SK-N-MC (cell line): Measurements from ENCODE around the gene ZNF624.

ENCODE experiments used
- DNase-seq: peaks from one replicate; pipeline ENCODE4 v3.0.0-alpha.2; 2011; ENCODE audit warnings: low read depth, low spot score
- H3K27ac ChIP-seq: fragments of 200-600 bp; sonication (generic); 2 replicates; pipeline ENCODE4 v1.5.1; 2016; ENCODE audit warnings: mixed run types
- H3K36me3 ChIP-seq: fragments of 200-600 bp; sonication (generic); 2 replicates; pipeline ENCODE4 v1.6.1; 2017; ENCODE audit warnings: antibody characterized with exemption, low read length, mixed read lengths; ENCODE audit not compliant: insufficient read depth
- H3K4me3 ChIP-seq: fragments of 200-600 bp; sonication (generic); 2 replicates; pipeline ENCODE4 v1.5.1; 2016
- H3K9ac ChIP-seq: fragments of 200-600 bp; sonication (generic); 2 replicates; pipeline ENCODE4 v1.8.0; 2017; ENCODE audit warnings: mixed run types, mixed read lengths; ENCODE audit not compliant: insufficient read length
- H3K9me3 ChIP-seq: fragments of 200-600 bp; sonication (generic); 2 replicates; pipeline ENCODE4 v1.6.1; 2017; ENCODE audit warnings: low read depth, mild to moderate bottlenecking, antibody characterized with exemption, low read length, moderate library complexity, mixed read lengths
- EZH2 ChIP-seq: fragments of 200-600 bp; sonication (generic); IDR thresholded peaks from one replicate; pipeline ENCODE4 v1.6.1; 2017; ENCODE audit warnings: antibody characterized with exemption
- FOXP2 ChIP-seq: optimal IDR thresholded peaks from 2 replicates; pipeline ENCODE3; 2011; ENCODE audit warnings: mild to moderate bottlenecking, moderate library complexity; ENCODE audit not compliant: insufficient read depth; ENCODE audit errors: extremely low read length, control extremely low read depth
- POLR2AphosphoS5 ChIP-seq: IDR thresholded peaks from 2 replicates; pipeline ENCODE4 v1.6.1; 2012; ENCODE audit warnings: mild to moderate bottlenecking, low read depth, low read length, borderline replicate concordance

ZNF624 gene

DNA sequence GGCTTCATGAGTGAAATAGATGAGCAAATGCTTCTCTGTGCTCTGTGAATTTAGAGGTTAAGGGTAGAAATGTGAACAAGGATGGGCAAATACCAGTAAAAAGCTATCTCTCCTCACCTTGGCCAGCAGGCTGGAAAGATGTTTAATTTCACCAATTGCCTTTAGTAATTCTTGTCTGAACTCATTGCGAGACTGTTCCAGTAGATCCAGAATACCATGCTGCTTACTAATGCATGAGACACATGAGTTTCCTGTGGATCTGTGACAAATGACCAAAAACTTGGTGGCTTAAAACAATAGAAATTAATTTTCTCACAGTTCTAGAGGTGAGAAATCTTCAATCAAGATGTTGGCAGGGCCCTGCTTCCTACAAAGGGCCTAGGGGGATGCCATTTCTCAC lies 9.3 kb upstream of the ZNF624 start:
- no peak overlapping the region for H3K9ac ChIP-seq
- no peak overlapping the region for H3K4me3 ChIP-seq
- no peak overlapping the region for H3K27ac ChIP-seq
- H3K9me3 ChIP-seq = no peaks in the 10 kb centered on the region
- DNase-seq = no peak
- no peaks in the 10 kb centered on the region for H3K36me3 ChIP-seq
- TF ChIP-seq POLR2AphosphoS5 = no peak
- TF ChIP-seq FOXP2 = no peak
- no peak for TF ChIP-seq EZH2

DNA sequence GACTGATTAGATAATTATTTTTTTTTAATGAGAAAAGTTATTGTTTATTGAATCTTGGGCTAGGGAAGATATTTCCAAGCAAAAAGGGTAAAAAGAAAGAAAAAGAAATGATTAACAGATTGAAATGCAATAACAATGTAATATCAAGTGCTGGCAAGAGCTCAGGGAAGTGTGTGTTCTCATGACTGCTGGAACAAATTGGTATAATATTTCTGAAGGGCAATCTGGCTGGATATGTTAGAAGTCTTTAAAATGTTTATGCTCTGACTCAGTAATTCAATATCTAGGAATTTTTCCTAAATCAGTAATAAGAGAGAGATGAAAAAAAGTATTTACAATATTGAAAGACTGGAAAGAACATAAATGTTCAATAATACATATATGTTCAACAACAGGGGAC lies 7.6 kb upstream of the ZNF624 start:
- no peaks in the 10 kb centered on the region for H3K9me3 ChIP-seq
- no peak overlapping the region for H3K4me3 ChIP-seq
- DNase-seq = no peak
- no peaks in the 10 kb centered on the region for H3K36me3 ChIP-seq
- no peak overlapping the region for H3K9ac ChIP-seq
- H3K27ac ChIP-seq = no peak overlapping the region
- TF ChIP-seq EZH2 = no peak
- no peak for TF ChIP-seq POLR2AphosphoS5
- TF ChIP-seq FOXP2 = no peak

DNA sequence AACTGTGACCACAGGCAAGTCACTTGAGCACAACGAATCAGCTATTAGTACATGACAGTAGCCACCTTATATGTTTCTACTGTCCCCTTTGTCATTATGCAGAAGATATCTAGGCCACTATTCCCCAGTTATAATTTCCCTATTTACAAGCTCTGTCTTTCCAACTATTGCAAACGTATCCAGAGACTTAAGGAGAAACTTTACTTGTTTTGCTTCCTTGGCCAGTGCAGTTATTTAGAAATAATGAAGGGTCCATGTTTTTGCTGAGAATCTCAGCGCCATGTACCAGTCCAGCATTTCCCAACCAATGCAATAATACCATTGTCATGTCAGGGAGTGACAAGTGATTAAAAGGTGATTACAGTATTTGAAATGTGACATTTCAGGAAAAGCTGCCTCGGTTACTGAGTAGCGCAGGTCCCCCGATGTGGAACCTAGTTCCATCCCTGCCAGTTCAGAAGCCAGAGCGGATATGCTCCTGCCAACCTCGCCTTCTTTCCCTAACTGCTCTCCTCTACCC lies 743 bp downstream of the ZNF624 start:
- H3K27ac ChIP-seq = 0 out of 2 replicates have a peak overlapping the region, but pooled peaks have one; percentile 42
- peaks cover 12% of the 10 kb centered on the region for H3K36me3 ChIP-seq
- DNase-seq = no peak
- no peak for TF ChIP-seq EZH2
- no peak for TF ChIP-seq POLR2AphosphoS5
- no peak for TF ChIP-seq FOXP2
- no peaks in the 10 kb centered on the region for H3K9me3 ChIP-seq
- peak overlapping the region; percentile 96 for H3K9ac ChIP-seq
- H3K4me3 ChIP-seq = peak overlapping the region; percentile 97

GRCh38 chr17:16652252-16652651 lies 1.4 kb downstream of the ZNF624 start:
- DNase-seq = no peak
- TF ChIP-seq FOXP2 (no peak), POLR2AphosphoS5 (no peak)
- Histone ChIP-seq H3K27ac (no peak overlapping the region), H3K36me3 (peaks cover 15% of the 10 kb centered on the region), H3K9me3 (no peaks in the 10 kb centered on the region), H3K4me3 (no peak overlapping the region), H3K9ac (no peak overlapping the region)

DNA sequence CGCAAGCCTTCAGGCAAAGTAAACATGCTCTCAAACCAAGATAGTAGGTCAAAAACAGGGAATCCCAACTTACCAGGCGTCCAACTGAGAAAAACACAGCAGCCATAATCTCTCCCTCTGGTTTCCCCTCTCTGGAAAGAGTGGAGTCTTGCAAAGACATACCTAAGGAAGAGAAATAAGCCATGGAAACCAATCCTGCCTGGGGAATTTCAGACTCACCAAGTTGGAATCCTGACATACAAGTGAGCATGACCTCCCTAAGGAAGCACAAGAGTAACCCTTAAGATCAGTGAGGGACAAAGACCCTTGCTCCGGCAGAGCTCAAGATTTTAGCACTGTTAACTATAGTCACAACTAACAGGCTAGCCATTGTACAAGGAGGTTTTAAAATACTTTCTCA lies 4.1 kb downstream of the ZNF624 start:
- H3K4me3 ChIP-seq = no peak overlapping the region
- H3K27ac ChIP-seq = no peak overlapping the region
- peaks cover 31% of the 10 kb centered on the region for H3K36me3 ChIP-seq
- DNase-seq = no peak
- TF ChIP-seq POLR2AphosphoS5 (no peak), EZH2 (no peak)
- H3K9me3 ChIP-seq = no peaks in the 10 kb centered on the region; the same call in 1 of the 2 replicates
- no peak overlapping the region for H3K9ac ChIP-seq

- peaks cover 7% of the 10 kb centered on the region for H3K36me3 ChIP-seq
- no peak overlapping the region for H3K9ac ChIP-seq
- no peak for DNase-seq
- H3K4me3 ChIP-seq = no peak overlapping the region
- TF ChIP-seq POLR2AphosphoS5 = no peak
- TF ChIP-seq EZH2 = no peak
- no peak for TF ChIP-seq FOXP2
- no peaks in the 10 kb centered on the region for H3K9me3 ChIP-seq
- no peak overlapping the region for H3K27ac ChIP-seq
Measured at GRCh38 chr17:16639438-16639837, 14.2 kb downstream of the ZNF624 start.

- no peak overlapping the region for H3K27ac ChIP-seq
- TF ChIP-seq EZH2 (no peak), FOXP2 (no peak), POLR2AphosphoS5 (no peak)
- H3K9ac ChIP-seq = no peak overlapping the region
- peaks cover 15% of the 10 kb centered on the region for H3K36me3 ChIP-seq
- DNase-seq = no peak
- no peak overlapping the region for H3K4me3 ChIP-seq
- peaks cover 15% of the 10 kb centered on the region for H3K9me3 ChIP-seq
Measured at GRCh38 chr17:16623282-16623681, 30.4 kb downstream of the ZNF624 start.

- H3K27ac ChIP-seq = no peak overlapping the region
- no peak for TF ChIP-seq EZH2
- DNase-seq = no peak
- H3K9me3 ChIP-seq = peaks cover 15% of the 10 kb centered on the region
- H3K4me3 ChIP-seq = no peak overlapping the region
- H3K9ac ChIP-seq = no peak overlapping the region
- peaks cover 15% of the 10 kb centered on the region for H3K36me3 ChIP-seq
Measured at GRCh38 chr17:16622540-16623277, 30.9 kb downstream of the ZNF624 start.

- TF ChIP-seq EZH2 (no peak), POLR2AphosphoS5 (no peak), FOXP2 (no peak)
- H3K4me3 ChIP-seq = no peak overlapping the region
- no peak for DNase-seq
- H3K27ac ChIP-seq = no peak overlapping the region
- peaks cover 3% of the 10 kb centered on the region; the same call in 1 of the 2 replicates for H3K9me3 ChIP-seq
- H3K36me3 ChIP-seq = no peaks in the 10 kb centered on the region
- H3K9ac ChIP-seq = no peak overlapping the region
Measured at GRCh38 chr17:16617481-16618060, 36.1 kb downstream of the ZNF624 start.
